Breast epithelium (tissue), 4 donors: ENCODE data around the gene APOBEC3H. TPM values are rescaled to one million over a fixed set of nuclear protein-coding genes. Genes with fewer than 3 reads are reported as not detected.

Experiments used
- DNase-seq, 2 donors: peaks; one replicate each; pipeline ENCODE4 v3.0.0-alpha.2; 2019; ENCODE audit warnings: low spot score in 2 of 2
- H3K27ac ChIP-seq, 2 donors: fragments of 200-600 bp; sonication (generic) in 1 of 2; one replicate each; pipeline ENCODE4 v1.5.1; 2016 to 2019; ENCODE audit warnings: mild to moderate bottlenecking in 1 of 2
- H3K27me3 ChIP-seq, 2 donors: fragments of 200-600 bp; sonication (generic) in 1 of 2; one replicate each; pipeline versions ENCODE4 v1.5.1 to v1.6.0; 2017 to 2019; ENCODE audit warnings: control low read depth in 1 of 2, mild to moderate bottlenecking in 1 of 2
- H3K36me3 ChIP-seq: fragments of 200-600 bp; one replicate; pipeline ENCODE4 v1.5.1; 2019
- H3K4me1 ChIP-seq, 2 donors: fragments of 200-600 bp; sonication (generic); one replicate each; pipeline ENCODE4 v1.5.1; 2016 to 2019; ENCODE audit warnings: control low read depth in 1 of 2
- H3K4me3 ChIP-seq, 3 donors: fragments of 200-600 bp; sonication (generic); 1 replicate in 2 of 3; 2 replicates in 1 of 3; pipeline ENCODE4 v1.5.1; 2016 to 2019; ENCODE audit warnings: mild to moderate bottlenecking in 3 of 3, moderate library complexity in 2 of 3
- H3K9me3 ChIP-seq, 2 donors: fragments of 200-600 bp; sonication (generic) in 1 of 2; one replicate each; pipeline ENCODE4 v1.5.1; 2016 to 2019; ENCODE audit warnings: control low read depth in 1 of 2
- CTCF ChIP-seq, 3 donors: fragments of 450-650 bp; IDR thresholded peaks; one replicate each; pipeline ENCODE4 v1.5.1; 2016 to 2017; ENCODE audit warnings: antibody characterized with exemption in 3 of 3, mild to moderate bottlenecking in 3 of 3, moderate library complexity in 3 of 3
- POLR2A ChIP-seq: fragments of 450-650 bp; IDR thresholded peaks from one replicate; pipeline ENCODE4 v1.6.1; 2016; ENCODE audit warnings: antibody characterized with exemption, mild to moderate bottlenecking, moderate library complexity
- POLR2AphosphoS5 ChIP-seq, 3 donors: sonication (generic); formaldehyde crosslinking; IDR thresholded peaks; one replicate each; pipeline ENCODE4 v1.6.1; 2017; ENCODE audit warnings: antibody characterized with exemption in 3 of 3
- intact Hi-C: fragments of 100-400 bp; cut with DNase I; formaldehyde crosslinking; loops from one replicate; pipeline ENCODE4 v1.15.1; 2023; ENCODE audit warnings: low total_unique reads
- total RNA-seq, 3 donors: library from RNA; depleted of rRNA; stranded (reverse); fragments of >200 nt; gene quantifications; one replicate each; pipeline ENCODE4 v1.1.0, GENCODE V29; 2016

The APOBEC3H gene
- total RNA-seq, 3 donors from 2014 or later = 0.32 TPM; not detected in 2

- intact Hi-C loops = no loop called here
Observed at GRCh38 chr22:39120983-39121382, 23.9 kb downstream of the APOBEC3H start.

DNA sequence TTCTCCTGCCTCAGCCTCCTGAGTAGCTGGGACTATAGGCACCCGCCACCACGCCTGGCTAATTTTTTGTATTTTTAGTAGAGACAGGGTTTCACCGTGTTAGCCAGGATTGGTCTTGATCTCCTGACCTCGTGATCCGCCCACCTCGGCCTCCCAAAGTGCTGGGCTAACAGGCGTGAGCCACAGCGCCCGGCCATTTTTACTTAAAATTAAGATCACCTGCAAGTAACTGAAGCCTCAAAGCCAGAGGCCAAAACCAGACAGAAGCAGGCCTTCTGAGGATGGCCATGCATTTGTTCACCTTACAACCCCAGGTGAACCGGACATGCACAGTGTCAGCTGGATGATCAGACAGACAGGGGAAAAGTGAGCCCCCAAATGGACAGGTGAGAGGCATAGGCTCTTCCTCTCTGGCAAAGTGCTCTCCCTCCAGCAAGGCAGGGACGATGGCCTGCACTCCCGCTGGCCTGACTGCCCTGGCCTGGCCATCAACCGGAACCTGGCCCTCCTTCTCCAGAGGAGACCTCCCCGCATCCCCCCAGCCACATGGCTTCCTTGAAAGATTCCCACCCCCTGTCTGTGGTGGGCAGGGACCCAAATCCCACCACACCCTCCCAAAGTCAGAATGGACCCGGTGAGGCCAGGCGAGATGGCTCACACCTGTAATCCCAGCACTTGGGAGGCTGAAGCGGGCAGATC lies 25.9 kb downstream of the APOBEC3H start:
- H3K36me3 ChIP-seq = no peaks in the 10 kb centered on the region
- H3K27me3 ChIP-seq = no peaks in the 10 kb centered on the region
- no peak for DNase-seq
- no peak for TF ChIP-seq CTCF (IDR thresholded peaks at IDR 0.05)
- no peak for TF ChIP-seq POLR2A
- TF ChIP-seq POLR2AphosphoS5 (IDR thresholded peaks at IDR 0.05) = no peak
- no peak overlapping the region for H3K4me3 ChIP-seq
- intact Hi-C loops = no loop called here
- no peaks in the 10 kb centered on the region for H3K4me1 ChIP-seq
- H3K27ac ChIP-seq = no peak overlapping the region
- H3K9me3 ChIP-seq = no peaks in the 10 kb centered on the region

More at GRCh38 chr22:39120983-39121382, 23.9 kb downstream of the APOBEC3H start:
- Histone ChIP-seq H3K36me3 (no peaks in the 10 kb centered on the region), H3K27ac (no peak overlapping the region), H3K4me3 (no peak overlapping the region), H3K4me1 (no peaks in the 10 kb centered on the region), H3K27me3 (no peaks in the 10 kb centered on the region), H3K9me3 (no peaks in the 10 kb centered on the region)
- no peak for TF ChIP-seq CTCF (IDR thresholded peaks at IDR 0.05)
- TF ChIP-seq POLR2AphosphoS5 (IDR thresholded peaks at IDR 0.05) = no peak
- no peak for TF ChIP-seq POLR2A
- no peak for DNase-seq

- H3K4me3 ChIP-seq = no peak overlapping the region
- intact Hi-C loops = no loop called here
- H3K4me1 ChIP-seq = no peaks in the 10 kb centered on the region
- TF ChIP-seq POLR2AphosphoS5 (IDR thresholded peaks at IDR 0.05) (no peak), CTCF (IDR thresholded peaks at IDR 0.05) (no peak)
- H3K9me3 ChIP-seq = no peaks in the 10 kb centered on the region
- no peak overlapping the region for H3K27ac ChIP-seq
- H3K36me3 ChIP-seq = no peaks in the 10 kb centered on the region
- H3K27me3 ChIP-seq = no peaks in the 10 kb centered on the region
- no peak for DNase-seq
Observed at GRCh38 chr22:39123751-39124581, 26.9 kb downstream of the APOBEC3H start.

DNA sequence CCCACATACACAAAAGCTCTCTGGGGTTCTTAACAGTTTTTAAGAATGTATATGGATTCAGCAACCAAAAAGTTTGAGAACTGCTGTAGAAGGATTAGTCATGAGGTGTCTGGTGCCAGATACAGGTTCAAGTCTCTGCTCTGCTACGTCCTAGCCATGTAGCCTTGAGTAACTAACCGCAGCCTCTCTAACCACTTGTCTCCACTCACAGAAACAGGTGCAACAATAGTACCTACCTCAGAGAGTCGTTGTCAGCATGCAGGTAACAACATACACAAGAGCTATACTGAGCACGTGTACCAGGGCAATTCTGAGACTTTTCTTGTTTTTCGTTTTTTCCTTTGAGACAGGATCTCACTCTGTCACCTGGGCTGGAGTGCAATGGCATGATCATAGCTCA lies 28.6 kb downstream of the APOBEC3H start:
- no peak overlapping the region for H3K27ac ChIP-seq
- no peaks in the 10 kb centered on the region for H3K27me3 ChIP-seq
- no peak overlapping the region for H3K4me3 ChIP-seq
- no peaks in the 10 kb centered on the region for H3K36me3 ChIP-seq
- no peak for DNase-seq
- TF ChIP-seq POLR2AphosphoS5 (IDR thresholded peaks at IDR 0.05) (no peak), POLR2A (no peak), CTCF (IDR thresholded peaks at IDR 0.05) (no peak)
- intact Hi-C loops = loop anchor here (1.0 kb wide), 1 partner anchor 10 kb away; no protein-coding TSS in a partner anchor
- H3K9me3 ChIP-seq = no peaks in the 10 kb centered on the region
- no peaks in the 10 kb centered on the region for H3K4me1 ChIP-seq

GRCh38 chr22:39128508-39128907 lies 31.5 kb downstream of the APOBEC3H start:
- Histone ChIP-seq H3K27ac (no peak overlapping the region), H3K27me3 (no peaks in the 10 kb centered on the region), H3K4me1 (peaks cover 0 to 7% of the 10 kb centered on the region in 2 donors), H3K36me3 (no peaks in the 10 kb centered on the region), H3K4me3 (no peak overlapping the region), H3K9me3 (no peaks in the 10 kb centered on the region)
- no peak for TF ChIP-seq POLR2A
- no peak for TF ChIP-seq CTCF (IDR thresholded peaks at IDR 0.05)
- no peak for TF ChIP-seq POLR2AphosphoS5 (IDR thresholded peaks at IDR 0.05)
- no peak for DNase-seq
- intact Hi-C loops = no loop called here
